Measurements from ENCODE around the gene IRF2BPL. TPM values are rescaled to one million over a fixed set of nuclear protein-coding genes. Genes with fewer than 3 reads are reported as not detected.

Gene IRF2BPL
- total and polyA plus RNA-seq, 8 donors: 5.3 to 43.6 (median 21.7) TPM

- no peak for DNase-seq
- TF ChIP-seq POLR2A (IDR thresholded peaks at IDR 0.05): no peak
- no peak for TF ChIP-seq EP300 (IDR thresholded peaks at IDR 0.05)
- no peak for TF ChIP-seq CTCF (IDR thresholded peaks at IDR 0.05)
- no peak for TF ChIP-seq POLR2AphosphoS5 (IDR thresholded peaks at IDR 0.05)
- H3K9me3 ChIP-seq: no peaks in the 10 kb centered on the region
Observed at GRCh38 chr14:76990084-76990483, 38.4 kb downstream of the IRF2BPL start.

GRCh38 chr14:76987956-76988520, 40.5 kb downstream of the IRF2BPL start:
- Histone ChIP-seq H3K27ac (no peak overlapping the region), H3K27me3 (no peaks in the 10 kb centered on the region), H3K9me3 (no peaks in the 10 kb centered on the region), H3K4me1 (peaks cover 0 to 6% (median 0%) of the 10 kb centered on the region in 4 donors), H3K36me3 (no peaks in the 10 kb centered on the region), H3K4me3 (no peak overlapping the region)
- TF ChIP-seq POLR2A (IDR thresholded peaks at IDR 0.05) (no peak), POLR2AphosphoS5 (IDR thresholded peaks at IDR 0.05) (no peak), EP300 (IDR thresholded peaks at IDR 0.05) (no peak), CTCF (IDR thresholded peaks at IDR 0.05) (no peak)
- DNase-seq: no peak
- WGBS, 5 donors: 83 to 95% (median 92%) methylated on average over 4 of the region's 4 CpGs
- intact Hi-C loops (cut with DNase I; ENCODE audit: low total_unique reads): no loop called here

More at GRCh38 chr14:76990084-76990483, 38.4 kb downstream of the IRF2BPL start:
- no peak overlapping the region for H3K27ac ChIP-seq
- H3K36me3 ChIP-seq: no peaks in the 10 kb centered on the region
- H3K4me1 ChIP-seq: peaks cover 0 to 3% (median under 1%) of the 10 kb centered on the region in 4 donors
- intact Hi-C loops (cut with DNase I; ENCODE audit: low total_unique reads): no loop called here
- H3K4me3 ChIP-seq: no peak overlapping the region
- H3K27me3 ChIP-seq: no peaks in the 10 kb centered on the region

- H3K4me1 ChIP-seq: peaks cover 0 to 6% (median 0%) of the 10 kb centered on the region in 4 donors
- H3K27me3 ChIP-seq: no peaks in the 10 kb centered on the region
- H3K27ac ChIP-seq: no peak overlapping the region
- intact Hi-C loops (cut with DNase I; ENCODE audit: low total_unique reads): no loop called here
- no peak for DNase-seq
- H3K36me3 ChIP-seq: no peaks in the 10 kb centered on the region
- TF ChIP-seq EP300 (IDR thresholded peaks at IDR 0.05) (no peak), POLR2A (IDR thresholded peaks at IDR 0.05) (no peak), POLR2AphosphoS5 (IDR thresholded peaks at IDR 0.05) (no peak), CTCF (IDR thresholded peaks at IDR 0.05) (no peak)
- 96 to 100% (median 98%) methylated on average over 4 of the region's 4 CpGs for WGBS, 5 donors
- H3K4me3 ChIP-seq: no peak overlapping the region
- peaks cover 0 to 6% (median 0%) of the 10 kb centered on the region in 4 donors for H3K9me3 ChIP-seq
Observed at GRCh38 chr14:76986231-76986565, 42.3 kb downstream of the IRF2BPL start.

GRCh38 chr14:76985540-76986230, 42.8 kb downstream of the IRF2BPL start:
- WGBS, 5 donors: 83 to 96% (median 95%) methylated on average over 4 of the region's 4 CpGs
- Histone ChIP-seq H3K4me1 (peaks cover 0 to 6% (median 0%) of the 10 kb centered on the region in 4 donors), H3K27me3 (no peaks in the 10 kb centered on the region), H3K4me3 (no peak overlapping the region), H3K9me3 (peaks cover 0 to 6% (median 0%) of the 10 kb centered on the region in 4 donors), H3K36me3 (no peaks in the 10 kb centered on the region), H3K27ac (no peak overlapping the region)
- TF ChIP-seq CTCF (IDR thresholded peaks at IDR 0.05): no peak
- TF ChIP-seq EP300 (IDR thresholded peaks at IDR 0.05): no peak
- TF ChIP-seq POLR2AphosphoS5 (IDR thresholded peaks at IDR 0.05): no peak
- no peak for TF ChIP-seq POLR2A (IDR thresholded peaks at IDR 0.05)
- DNase-seq: no peak
- intact Hi-C loops (cut with DNase I; ENCODE audit: low total_unique reads): no loop called here
